LNCAP (cell line): ENCODE measurements around the gene ALKBH5.
A peak's percentile ranks its signal among the peaks of the same experiment; 100 is the strongest.

ENCODE experiments used
- CTCF ChIP-seq: fragments of 450-650 bp; IDR thresholded peaks from 2 replicates; pipeline ENCODE4 v1.5.1; 2017; ENCODE audit warnings: mild to moderate bottlenecking

The ALKBH5 gene

GRCh38 chr17:18183334-18184142 is at the start of gene ALKBH5:
TSS of gene ALKBH5 (plus strand) at chr17:18183828. CDS start at chr17:18184244, 416 bp downstream.
- peak; percentile 27; the same call in 1 of the 2 replicates for TF ChIP-seq CTCF

GRCh38 chr17:18136357-18136756 is 47.3 kb upstream of the ALKBH5 start:
- TF ChIP-seq CTCF: no peak

GRCh38 chr17:18138065-18138749 is 45.4 kb upstream of the ALKBH5 start:
- TF ChIP-seq CTCF: no peak

GRCh38 chr17:18139092-18139491 is 44.5 kb upstream of the ALKBH5 start:
- no peak for TF ChIP-seq CTCF

GRCh38 chr17:18139498-18139897 is 44.1 kb upstream of the ALKBH5 start:
- TF ChIP-seq CTCF: no peak

- TF ChIP-seq CTCF: peak; percentile 31
Measured at GRCh38 chr17:18139949-18140348, 43.7 kb upstream of the ALKBH5 start.

GRCh38 chr17:18140648-18141047 is 43.0 kb upstream of the ALKBH5 start:
- TF ChIP-seq CTCF: no peak
